Measurements from ENCODE around the gene CDCA3.

The CDCA3 gene

DNA sequence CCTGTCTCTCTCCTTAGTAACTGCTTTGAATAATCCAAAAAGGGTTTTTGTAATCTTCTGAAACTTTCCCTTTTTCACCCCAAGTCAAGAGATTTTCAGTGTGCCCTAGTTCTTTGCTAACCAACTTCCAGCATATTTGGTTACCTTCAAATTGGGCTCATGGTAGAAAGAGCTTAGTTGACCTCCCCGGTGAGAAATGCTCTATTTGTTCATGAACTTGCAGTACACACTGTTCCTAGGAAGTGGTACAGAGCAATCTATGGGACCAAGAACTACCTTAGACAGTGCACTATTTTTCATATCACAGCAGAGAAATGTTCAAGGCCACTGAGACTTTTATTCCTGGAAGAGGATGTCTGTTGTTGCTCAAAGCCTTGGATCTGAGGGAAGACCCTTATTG, 2.5 kb upstream of the CDCA3 start:
- DNase-seq: no peak

- DNase-seq: peak in 47 of 58 donors; percentile 8 to 84 (median 54)
These were observed 1.7 kb upstream of the CDCA3 start for GRCh38 chr12:6852651-6853354.

DNA sequence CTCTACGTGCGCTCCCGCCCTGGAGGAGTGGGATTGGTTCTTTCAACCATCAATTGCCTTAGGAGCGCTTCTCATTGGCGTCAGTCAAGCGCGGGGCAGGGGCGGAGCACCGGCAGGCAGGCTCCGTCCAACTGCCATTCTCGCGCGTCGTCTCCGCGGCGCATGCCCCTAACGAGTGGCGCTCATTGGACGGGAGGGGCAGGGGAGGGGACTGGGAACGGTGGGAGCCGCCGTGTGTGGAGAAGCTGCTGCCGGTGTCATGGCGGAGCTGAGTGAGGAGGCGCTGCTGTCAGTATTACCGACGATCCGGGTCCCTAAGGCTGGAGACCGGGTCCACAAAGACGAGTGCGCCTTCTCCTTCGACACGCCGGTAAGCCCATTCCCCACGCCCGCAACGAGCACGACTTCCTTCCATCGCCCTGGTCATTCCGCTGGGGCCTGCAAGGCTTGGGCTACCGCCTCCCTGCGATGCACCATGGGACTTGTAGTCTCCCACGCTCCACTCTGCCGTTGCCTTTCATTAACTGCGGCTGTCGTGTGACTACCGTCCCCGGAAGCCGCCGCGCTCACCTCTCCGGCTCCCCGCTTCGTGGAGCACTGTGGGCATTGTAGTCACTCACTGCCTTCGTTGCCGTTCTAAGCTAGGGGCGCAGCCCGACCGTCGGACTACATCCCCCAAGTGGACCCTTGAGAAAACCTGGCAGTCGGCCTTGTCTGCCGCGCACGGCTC, 1.0 kb upstream of the CDCA3 start, which contains the start of gene USP5:
Gene USP5 (plus strand): TSS at position 230 of the 730 bp plus-strand sequence. CDS start 30 bp downstream, at position 260.
- peak; percentile 96 to 100 (median 100) for DNase-seq

GRCh38 chr12:6850796-6851152, 312 bp downstream of the CDCA3 start:
- DNase-seq: peak in 2 of 58 donors; percentile 37 to 62

DNA sequence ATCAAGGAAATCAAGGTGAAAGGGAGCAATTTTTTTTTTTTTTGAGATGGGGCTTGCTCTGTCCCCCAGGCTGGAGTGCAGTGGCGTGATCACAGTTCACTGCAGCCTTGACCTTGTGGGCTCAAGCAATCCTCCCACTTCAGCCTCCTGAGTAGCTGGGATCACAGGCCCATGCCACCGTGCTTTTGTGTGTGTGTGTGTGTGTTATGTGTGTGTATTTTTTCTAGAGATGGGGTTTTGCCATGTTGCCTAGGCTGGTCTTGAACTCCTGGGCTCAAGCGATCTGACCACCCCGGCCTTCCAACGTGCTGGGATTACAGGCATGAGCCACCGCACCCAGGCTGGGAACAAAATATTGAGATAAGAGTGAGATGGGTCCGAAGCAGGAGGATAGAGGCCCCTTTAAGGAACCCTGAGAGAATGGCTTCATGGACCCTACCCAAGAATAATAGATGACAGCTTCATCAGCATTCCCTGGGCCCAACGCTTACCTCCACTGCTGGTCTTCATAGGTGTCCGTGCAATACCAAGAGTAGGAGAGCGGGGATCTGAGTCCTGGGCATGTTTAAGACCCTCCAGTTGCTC, 1.0 kb downstream of the CDCA3 start:
- DNase-seq: no peak

DNA sequence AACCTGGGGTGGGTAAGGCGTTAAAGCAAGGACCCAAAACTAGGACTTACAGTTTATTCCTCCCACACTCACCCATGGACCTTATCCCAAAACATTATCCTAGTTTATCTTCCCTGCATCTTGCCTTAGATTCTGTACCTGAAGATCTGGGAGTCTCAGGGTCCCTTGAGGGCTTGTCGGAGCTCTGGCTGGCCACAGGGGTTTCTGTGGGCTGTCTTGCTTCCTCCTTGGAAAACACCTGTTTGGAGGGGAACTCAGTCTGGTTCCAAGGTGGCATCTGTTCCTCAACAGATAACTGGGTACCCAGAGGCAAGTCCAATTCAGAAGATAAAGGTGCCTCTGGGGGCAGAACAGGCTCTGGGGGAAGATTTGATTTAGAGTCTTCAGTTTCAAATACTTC, 1.7 kb downstream of the CDCA3 start:
- DNase-seq: no peak

DNA sequence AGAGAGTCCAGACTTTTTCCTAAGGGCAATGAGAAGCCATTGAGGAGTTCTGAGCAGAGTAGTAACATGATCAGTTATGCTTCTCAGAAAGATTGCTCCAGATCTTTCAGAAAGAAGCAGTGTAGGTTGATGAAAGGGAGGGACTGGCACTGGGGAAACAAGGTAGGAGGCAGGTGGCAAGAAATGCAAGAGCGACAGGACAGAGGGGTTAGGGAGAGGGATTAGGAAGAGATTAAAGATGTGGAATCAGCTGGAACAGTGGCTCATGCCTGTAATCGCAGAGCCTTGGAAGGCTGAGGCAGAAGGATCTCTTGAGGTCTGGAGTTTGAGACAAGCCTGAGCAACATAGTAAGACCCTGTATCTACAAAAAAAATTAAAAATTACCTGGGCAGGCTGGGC, 3.4 kb downstream of the CDCA3 start:
- no peak for DNase-seq

DNA sequence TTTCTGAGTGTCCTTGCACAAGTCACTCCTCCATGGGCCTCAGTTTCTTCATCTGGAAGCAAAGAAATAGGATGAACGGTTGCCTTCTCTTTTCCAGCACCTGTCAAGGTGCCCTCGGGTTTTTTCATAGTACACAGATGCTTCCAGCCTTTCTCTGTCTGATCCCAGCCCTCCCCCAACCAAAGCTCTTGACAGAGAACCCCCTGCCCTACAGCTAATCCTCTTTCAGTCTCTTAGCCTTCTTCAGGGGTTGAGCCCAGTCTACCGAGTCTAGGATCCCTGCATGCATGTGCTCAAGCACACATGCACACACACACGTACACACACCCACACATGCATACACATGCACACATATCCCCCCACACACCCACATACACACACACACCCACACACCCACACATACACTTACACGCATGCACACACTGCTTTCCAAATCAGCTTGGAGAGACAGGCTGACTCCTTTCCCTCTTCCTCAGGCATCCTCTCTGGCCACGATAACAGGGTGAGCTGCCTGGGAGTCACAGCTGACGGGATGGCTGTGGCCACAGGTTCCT, 4.7 kb downstream of the CDCA3 start:
- no peak for DNase-seq

DNA sequence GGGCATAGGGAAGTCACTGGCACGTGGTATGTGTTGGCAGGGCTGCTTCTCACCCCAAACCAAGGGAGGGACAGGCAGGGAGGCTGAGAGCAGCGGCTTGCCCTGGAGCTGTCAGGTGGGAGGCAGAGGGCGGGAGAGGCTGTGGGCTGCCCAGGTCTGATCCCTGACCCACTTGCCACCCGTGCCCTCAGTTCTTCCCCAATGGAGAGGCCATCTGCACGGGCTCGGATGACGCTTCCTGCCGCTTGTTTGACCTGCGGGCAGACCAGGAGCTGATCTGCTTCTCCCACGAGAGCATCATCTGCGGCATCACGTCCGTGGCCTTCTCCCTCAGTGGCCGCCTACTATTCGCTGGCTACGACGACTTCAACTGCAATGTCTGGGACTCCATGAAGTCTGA, 5.7 kb downstream of the CDCA3 start:
- DNase-seq: no peak

DNA sequence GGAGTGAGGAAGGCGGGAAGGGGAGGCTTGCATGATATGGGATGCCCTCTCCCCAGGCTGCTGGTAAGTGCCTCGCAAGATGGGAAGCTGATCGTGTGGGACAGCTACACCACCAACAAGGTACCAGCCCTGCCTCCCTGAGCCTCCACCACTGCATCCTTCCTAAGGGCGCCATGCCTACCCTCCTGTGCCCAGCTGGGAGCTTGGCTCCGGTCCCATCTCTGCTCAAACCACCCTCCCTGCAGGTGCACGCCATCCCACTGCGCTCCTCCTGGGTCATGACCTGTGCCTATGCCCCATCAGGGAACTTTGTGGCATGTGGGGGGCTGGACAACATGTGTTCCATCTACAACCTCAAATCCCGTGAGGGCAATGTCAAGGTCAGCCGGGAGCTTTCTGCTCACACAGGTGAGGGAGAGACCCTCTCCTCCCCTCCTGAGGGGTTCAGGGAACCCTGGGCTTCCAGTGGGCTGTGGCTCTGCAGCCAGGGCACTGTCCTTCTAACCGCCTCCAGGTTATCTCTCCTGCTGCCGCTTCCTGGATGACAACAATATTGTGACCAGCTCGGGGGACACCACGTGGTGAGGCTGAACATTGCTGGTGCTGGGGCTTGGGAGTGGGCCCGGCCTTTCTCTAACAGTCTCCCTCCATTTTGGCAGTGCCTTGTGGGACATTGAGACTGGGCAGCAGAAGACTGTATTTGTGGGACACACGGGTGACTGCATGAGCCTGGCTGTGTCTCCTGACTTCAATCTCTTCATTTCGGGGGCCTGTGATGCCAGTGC, 7.8 kb downstream of the CDCA3 start:
- no peak for DNase-seq

DNA sequence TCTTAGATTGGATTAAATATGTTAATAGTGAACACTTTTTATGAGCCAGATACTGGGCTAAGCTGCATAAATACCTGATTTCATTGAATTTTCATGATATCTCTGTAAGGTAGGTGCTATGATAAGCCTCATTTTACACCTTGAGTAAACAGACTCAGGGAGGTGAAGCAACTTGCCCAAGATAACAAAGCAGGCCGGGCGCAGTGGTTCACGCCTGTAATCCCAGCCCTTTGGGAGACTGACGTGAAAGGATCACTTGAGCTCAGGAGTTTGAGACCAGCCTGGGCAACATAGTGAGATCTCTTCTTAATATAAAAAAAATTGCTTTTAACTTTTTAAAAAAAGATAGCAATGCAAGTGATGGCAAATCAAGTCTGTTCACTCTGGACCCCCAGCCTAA, 9.0 kb downstream of the CDCA3 start:
- DNase-seq: no peak

GRCh38 chr12:6840761-6841515, 10.1 kb downstream of the CDCA3 start, which contains the start of gene GNB3:
Gene GNB3, plus strand, starts transcription at chr12:6840925. Its CDS starts 363 bp downstream, at chr12:6841288.
- DNase-seq: no peak

DNA sequence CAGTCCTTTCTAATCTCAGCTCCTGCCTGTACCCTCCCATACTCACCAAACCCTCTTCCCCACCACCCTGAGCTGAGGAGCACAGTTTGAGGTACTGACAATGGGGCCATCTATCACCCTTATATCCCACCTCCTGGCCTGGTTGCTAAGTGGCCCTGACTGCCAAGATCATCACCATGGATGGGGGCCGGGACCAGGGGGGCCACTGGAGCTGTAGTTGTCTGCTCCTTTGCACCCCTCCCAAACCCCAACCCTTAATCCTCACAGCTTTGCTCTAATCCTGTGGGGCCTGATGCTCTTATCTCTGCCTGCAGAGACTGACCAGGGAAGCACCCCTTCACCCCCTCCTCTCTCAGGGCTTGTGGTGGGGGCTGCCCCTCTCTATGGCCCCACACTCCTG, 10.8 kb downstream of the CDCA3 start:
- DNase-seq: no peak

- no peak for DNase-seq
These were observed 11.4 kb downstream of the CDCA3 start for GRCh38 chr12:6839482-6840201.

- DNase-seq: no peak
These were observed 12.2 kb downstream of the CDCA3 start for GRCh38 chr12:6838854-6839253.

GRCh38 chr12:6837370-6838060, 13.6 kb downstream of the CDCA3 start:
- no peak for DNase-seq

- no peak for DNase-seq
These were observed 14.2 kb downstream of the CDCA3 start for GRCh38 chr12:6836851-6837250.

DNA sequence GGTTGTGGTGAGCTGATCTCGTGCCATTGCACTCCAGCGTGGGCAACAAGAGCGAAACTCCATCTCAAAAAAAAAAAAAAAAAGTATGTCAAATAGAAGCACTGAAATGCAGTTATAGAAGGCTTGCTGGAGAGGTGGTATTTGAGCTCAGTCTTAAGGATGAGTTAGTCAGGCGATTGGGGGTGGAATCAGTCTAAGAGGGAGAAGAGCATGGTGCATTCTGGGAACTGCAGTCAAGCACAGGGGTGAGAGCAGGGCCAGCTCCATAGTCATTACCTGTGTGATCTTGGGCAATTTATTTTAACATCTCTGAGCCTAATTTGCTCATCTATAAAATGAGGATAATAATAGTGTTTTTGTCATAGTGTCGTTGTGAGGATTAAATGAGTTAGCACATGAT, 16.2 kb downstream of the CDCA3 start:
- DNase-seq: no peak

DNA sequence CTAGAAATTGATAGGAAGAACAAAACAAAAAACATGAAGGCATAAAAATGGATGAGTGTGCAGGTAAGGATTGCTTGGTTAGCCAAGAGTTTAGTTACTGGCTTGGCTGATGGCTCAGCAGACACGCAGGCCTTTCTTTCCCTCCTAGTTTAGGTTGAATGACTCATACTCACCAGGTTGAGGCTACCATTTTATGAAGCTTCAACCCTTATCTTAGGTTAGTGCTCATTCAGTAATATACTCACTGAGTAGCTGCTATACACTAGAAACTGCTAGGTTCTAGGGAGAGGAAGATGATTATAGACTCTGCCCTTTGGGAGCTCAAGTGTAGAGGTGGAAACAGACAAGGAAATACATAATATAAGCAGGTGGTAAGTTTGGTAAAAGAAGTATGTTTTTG, 16.8 kb downstream of the CDCA3 start:
- DNase-seq: no peak

All from anterior cingulate cortex (tissue), 58 donors.